GM12878 (cell line): ENCODE measurements around the gene GAB3. TPM values are rescaled to one million over a fixed set of nuclear protein-coding genes. Genes with fewer than 3 reads are reported as not detected.
A peak's percentile ranks its signal among the peaks of the same experiment; 100 is the strongest.

Source experiments
- ATF7 ChIP-seq: fragments of 450-650 bp; IDR thresholded peaks from 2 replicates; pipeline ENCODE4 v1.6.1; 2016; ENCODE audit warnings: low read depth, mild to moderate bottlenecking
- CBFB ChIP-seq: IDR thresholded peaks from 2 replicates; pipeline ENCODE4 v1.6.1; 2016; ENCODE audit warnings: antibody characterized with exemption, low read depth
- ELK1 ChIP-seq: IDR thresholded peaks from 2 replicates; pipeline ENCODE4 v1.6.1; 2012; ENCODE audit warnings: low read depth, low read length, improper control_type of control experiment
- HDAC2 ChIP-seq: fragments of 200-600 bp; sonication (generic); IDR thresholded peaks from 2 replicates; pipeline ENCODE4 v1.6.1; 2017
- KLF5 ChIP-seq: fragments of 450-650 bp; IDR thresholded peaks from 2 replicates; pipeline ENCODE4 v1.6.1; 2014; ENCODE audit warnings: mild to moderate bottlenecking; ENCODE audit not compliant: partially characterized antibody
- LARP7 ChIP-seq: fragments of 450-650 bp; IDR thresholded peaks from 2 replicates; pipeline ENCODE4 v1.6.1; 2017; ENCODE audit warnings: mild to moderate bottlenecking
- MEF2A ChIP-seq: IDR thresholded peaks from 2 replicates; pipeline ENCODE4 v1.6.1; 2011; ENCODE audit warnings: low read depth, mild to moderate bottlenecking, low read length, moderate library complexity; ENCODE audit not compliant: insufficient read depth
- MXI1 ChIP-seq: fragments of 150-350 bp; IDR thresholded peaks from 2 replicates; pipeline ENCODE4 v1.6.1; 2011; ENCODE audit warnings: low read depth, mild to moderate bottlenecking, inconsistent platforms, low read length, improper control_type of control experiment
- NR2F1 ChIP-seq: fragments of 450-650 bp; conservative IDR thresholded peaks from 2 replicates; pipeline ENCODE4 v1.6.1; 2017; ENCODE audit warnings: mild to moderate bottlenecking
- PAX5 ChIP-seq: IDR thresholded peaks from 2 replicates; pipeline ENCODE4 v1.6.1; 2011; ENCODE audit warnings: low read depth, low read length, borderline replicate concordance
- PKNOX1 ChIP-seq: fragments of 450-650 bp; IDR thresholded peaks from 2 replicates; pipeline ENCODE4 v1.6.1; 2016; ENCODE audit warnings: mild to moderate bottlenecking
- PML ChIP-seq: IDR thresholded peaks from 2 replicates; pipeline ENCODE4 v1.6.1; 2012; ENCODE audit warnings: low read length, inconsistent platforms
- RB1 ChIP-seq: fragments of 450-650 bp; formaldehyde crosslinking; IDR thresholded peaks from 2 replicates; pipeline ENCODE4 v1.6.1; 2017; ENCODE audit warnings: mild to moderate bottlenecking, borderline replicate concordance
- SUZ12 ChIP-seq: fragments of 200-600 bp; sonication (generic); IDR thresholded peaks from one replicate; pipeline ENCODE4 v1.6.1; 2018; ENCODE audit warnings: antibody characterized with exemption, mild to moderate bottlenecking; ENCODE audit not compliant: unreplicated experiment
- ZNF592 ChIP-seq: fragments of 450-650 bp; IDR thresholded peaks from 2 replicates; pipeline ENCODE4 v1.6.1; 2017; ENCODE audit warnings: mild to moderate bottlenecking, moderate library complexity
- polyA plus RNA-seq, 11 experiments: library from polyadenylated mRNA; depleted of rRNA in 4 of 11; unstranded in 6 of 11; stranded (reverse) in 5 of 11; fragments of >200 nt; fragmentation: Nextera tagmentation in 4 of 11; fragmentation: Illumina TruSeq in 1 of 11; extraction: Ambion mirVana in 4 of 11; extraction: Trizol in 1 of 11; gene quantifications; 1 replicate in 1 of 11; 2 replicates in 10 of 11; pipeline versions ENCODE4 v1.2.1 to v1.2.3, GENCODE V29; 2011 to 2016; ENCODE audit warnings: inconsistent platforms in 2 of 11, missing spikeins in 2 of 11, low read depth in 1 of 11
- total RNA-seq, 4 experiments: library from RNA; depleted of rRNA in 3 of 4; stranded (reverse); fragments of >200 nt in 3 of 4; fragmentation: Illumina TruSeq in 1 of 4; extraction: Trizol in 1 of 4; gene quantifications; 2 replicates each; pipeline versions ENCODE4 v1.2.1 to v1.2.3, GENCODE V29; 2013 to 2021
- TF ChIP-seq, protein P1 (sequence below): fragments of 450-650 bp; formaldehyde crosslinking; IDR thresholded peaks from 2 replicates; pipeline ENCODE4 v1.5.0; 2022; ENCODE audit warnings: mild to moderate bottlenecking, missing genetic modification characterization
- TF ChIP-seq, protein P2 (sequence below): fragments of 450-650 bp; IDR thresholded peaks from 2 replicates; pipeline ENCODE4 v1.6.1; 2018; ENCODE audit warnings: borderline replicate concordance, mild to moderate bottlenecking; ENCODE audit not compliant: partially characterized antibody

Gene GAB3
- total and polyA plus RNA-seq, 10 of the 15 experiments (the other 5 are each of a cell fraction or from before 2014, with no cell fraction given) = 0.10 to 2.0 (median 0.85) TPM

GRCh38 chrX:154712781-154713740, 37.8 kb downstream of the GAB3 start (continued):
- TF ChIP-seq ZNF592 (no peak), NR2F1 (no peak), MEF2A (no peak), MXI1 (peak; percentile 48; the same call in 1 of the 2 replicates), LARP7 (no peak), CBFB (0 out of 2 replicates have a peak, but pooled peaks have one; percentile 44), KLF5 (no peak), PAX5 (no peak), ATF7 (peak; percentile 58), PML (no peak), HDAC2 (no peak), RB1 (no peak), SUZ12 (no peak), ELK1 (no peak), PKNOX1 (peak; percentile 69)
- TF ChIP-seq, protein P1, sequence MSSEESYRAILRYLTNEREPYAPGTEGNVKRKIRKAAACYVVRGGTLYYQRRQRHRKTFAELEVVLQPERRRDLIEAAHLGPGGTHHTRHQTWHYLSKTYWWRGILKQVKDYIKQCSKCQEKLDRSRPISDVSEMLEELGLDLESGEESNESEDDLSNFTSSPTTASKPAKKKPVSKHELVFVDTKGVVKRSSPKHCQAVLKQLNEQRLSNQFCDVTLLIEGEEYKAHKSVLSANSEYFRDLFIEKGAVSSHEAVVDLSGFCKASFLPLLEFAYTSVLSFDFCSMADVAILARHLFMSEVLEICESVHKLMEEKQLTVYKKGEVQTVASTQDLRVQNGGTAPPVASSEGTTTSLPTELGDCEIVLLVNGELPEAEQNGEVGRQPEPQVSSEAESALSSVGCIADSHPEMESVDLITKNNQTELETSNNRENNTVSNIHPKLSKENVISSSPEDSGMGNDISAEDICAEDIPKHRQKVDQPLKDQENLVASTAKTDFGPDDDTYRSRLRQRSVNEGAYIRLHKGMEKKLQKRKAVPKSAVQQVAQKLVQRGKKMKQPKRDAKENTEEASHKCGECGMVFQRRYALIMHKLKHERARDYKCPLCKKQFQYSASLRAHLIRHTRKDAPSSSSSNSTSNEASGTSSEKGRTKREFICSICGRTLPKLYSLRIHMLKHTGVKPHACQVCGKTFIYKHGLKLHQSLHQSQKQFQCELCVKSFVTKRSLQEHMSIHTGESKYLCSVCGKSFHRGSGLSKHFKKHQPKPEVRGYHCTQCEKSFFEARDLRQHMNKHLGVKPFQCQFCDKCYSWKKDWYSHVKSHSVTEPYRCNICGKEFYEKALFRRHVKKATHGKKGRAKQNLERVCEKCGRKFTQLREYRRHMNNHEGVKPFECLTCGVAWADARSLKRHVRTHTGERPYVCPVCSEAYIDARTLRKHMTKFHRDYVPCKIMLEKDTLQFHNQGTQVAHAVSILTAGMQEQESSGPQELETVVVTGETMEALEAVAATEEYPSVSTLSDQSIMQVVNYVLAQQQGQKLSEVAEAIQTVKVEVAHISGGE (CRISPR knock-in tag) = no peak
- TF ChIP-seq, protein P2, sequence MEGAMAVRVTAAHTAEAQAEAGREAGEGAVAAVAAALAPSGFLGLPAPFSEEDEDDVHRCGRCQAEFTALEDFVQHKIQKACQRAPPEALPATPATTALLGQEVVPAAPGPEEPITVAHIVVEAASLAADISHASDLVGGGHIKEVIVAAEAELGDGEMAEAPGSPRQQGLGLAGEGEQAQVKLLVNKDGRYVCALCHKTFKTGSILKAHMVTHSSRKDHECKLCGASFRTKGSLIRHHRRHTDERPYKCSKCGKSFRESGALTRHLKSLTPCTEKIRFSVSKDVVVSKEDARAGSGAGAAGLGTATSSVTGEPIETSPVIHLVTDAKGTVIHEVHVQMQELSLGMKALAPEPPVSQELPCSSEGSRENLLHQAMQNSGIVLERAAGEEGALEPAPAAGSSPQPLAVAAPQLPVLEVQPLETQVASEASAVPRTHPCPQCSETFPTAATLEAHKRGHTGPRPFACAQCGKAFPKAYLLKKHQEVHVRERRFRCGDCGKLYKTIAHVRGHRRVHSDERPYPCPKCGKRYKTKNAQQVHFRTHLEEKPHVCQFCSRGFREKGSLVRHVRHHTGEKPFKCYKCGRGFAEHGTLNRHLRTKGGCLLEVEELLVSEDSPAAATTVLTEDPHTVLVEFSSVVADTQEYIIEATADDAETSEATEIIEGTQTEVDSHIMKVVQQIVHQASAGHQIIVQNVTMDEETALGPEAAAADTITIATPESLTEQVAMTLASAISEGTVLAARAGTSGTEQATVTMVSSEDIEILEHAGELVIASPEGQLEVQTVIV = no peak
